ENCODE measurements around the gene CD69. TPM values are rescaled to one million over a fixed set of nuclear protein-coding genes. Genes with fewer than 3 reads are reported as not detected.
"Not testable (repeated sequence)": the region's sequence is repeated elsewhere in the genome, so short reads cannot be mapped to it uniquely, and the experiment has no call there.

Gene CD69
- total RNA-seq, 2 experiments from 2014 or later, result 196 to 197 TPM

- H3K4me1 Mint-ChIP-seq, result peaks cover 71% of the 10 kb centered on the region
- ChIA-PET POLR2A (interaction anchor here (0.6 to 7.1 kb wide), 33 partner anchors 10 to 292 kb away, joined by 3 to 243 read pairs (median 8); partner anchors contain the start of genes CD69, CLEC2B, CLEC2D and CLECL1), CTCF (interaction anchor here (1.0 to 11.7 kb wide), 17 partner anchors 10 to 401 kb away, joined by 3 to 232 read pairs (median 9); partner anchors contain the start of genes CD69, CLEC2B and CLEC2D)
- H3K27ac Mint-ChIP-seq, result peak overlapping the region; percentile 98
- H3K4me3 Mint-ChIP-seq, result peak overlapping the region; percentile 79
- no peaks in the 10 kb centered on the region for H3K27me3 Mint-ChIP-seq
- peak; percentile 89 for DNase-seq
- peaks cover 10% of the 10 kb centered on the region for H3K9me3 Mint-ChIP-seq
- peaks cover 23% of the 10 kb centered on the region for H3K36me3 Mint-ChIP-seq (ENCODE audit: low read depth)
These were observed 19.0 kb downstream of the CD69 start for GRCh38 chr12:9741726-9742125.

- H3K27me3 Mint-ChIP-seq, result no peaks in the 10 kb centered on the region
- peaks cover 13% of the 10 kb centered on the region for H3K9me3 Mint-ChIP-seq
- peak overlapping the region; percentile 74 for H3K27ac Mint-ChIP-seq
- H3K4me3 Mint-ChIP-seq, result peak overlapping the region; percentile 64
- no peak for DNase-seq
- peaks cover 27% of the 10 kb centered on the region for H3K36me3 Mint-ChIP-seq (ENCODE audit: low read depth)
- ChIA-PET POLR2A (interaction anchor here (0.7 to 7.1 kb wide), 9 partner anchors 9 to 90 kb away, joined by 3 to 243 read pairs (median 67); partner anchors contain the start of genes CD69, CLEC2D and CLECL1), CTCF (interaction anchor here (1.0 to 2.3 kb wide), 2 partner anchors 11 to 58 kb away, joined by 4 to 6 read pairs; no protein-coding TSS in a partner anchor)
- H3K4me1 Mint-ChIP-seq, result peaks cover 78% of the 10 kb centered on the region
These were observed 20.5 kb downstream of the CD69 start for GRCh38 chr12:9740106-9740750.

- not testable (repeated sequence) for H3K27me3 Mint-ChIP-seq, DNase-seq
- peaks cover 27% of the 10 kb centered on the region for H3K36me3 Mint-ChIP-seq (ENCODE audit: low read depth)
- peaks cover 13% of the 10 kb centered on the region for H3K9me3 Mint-ChIP-seq
- H3K4me3 Mint-ChIP-seq, result peak overlapping the region; percentile 64
- H3K27ac Mint-ChIP-seq, result peak overlapping the region; percentile 74
- peaks cover 71% of the 10 kb centered on the region for H3K4me1 Mint-ChIP-seq
- ChIA-PET POLR2A (interaction anchor here (0.7 to 7.1 kb wide), 10 partner anchors 8 to 90 kb away, joined by 3 to 243 read pairs (median 37); partner anchors contain the start of genes CD69, CLEC2D and CLECL1), CTCF (interaction anchor here (1.0 to 2.3 kb wide), 4 partner anchors 11 to 59 kb away, joined by 3 to 6 read pairs (median 4); no protein-coding TSS in a partner anchor)
These were observed 21.1 kb downstream of the CD69 start for GRCh38 chr12:9739404-9740105.

DNA sequence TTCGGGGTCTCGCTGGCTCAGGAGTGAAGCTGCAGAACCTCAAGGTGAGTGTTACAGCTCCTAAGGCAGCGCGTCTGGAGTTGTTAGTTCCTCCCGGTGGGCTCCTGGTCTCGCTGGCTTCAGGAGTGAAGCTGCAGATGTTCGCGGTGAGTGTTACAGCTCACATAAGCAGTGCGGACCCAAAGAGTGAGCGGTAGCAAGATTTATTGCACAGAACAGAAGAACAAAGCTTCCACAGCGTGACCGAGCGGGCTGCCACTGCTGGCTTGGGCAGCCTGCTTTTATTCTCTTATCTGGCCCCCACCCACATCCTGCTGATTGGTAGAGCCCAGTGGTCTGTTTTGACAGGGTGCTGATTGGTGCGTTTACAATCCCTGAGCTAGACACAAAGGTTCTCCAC lies 21.8 kb downstream of the CD69 start:
- ChIA-PET POLR2A (interaction anchor here (1.1 to 7.1 kb wide), 5 partner anchors 16 to 89 kb away, joined by 3 to 194 read pairs (median 7); partner anchors contain the start of genes CD69 and CLEC2D), CTCF (interaction anchor here (1.0 to 2.3 kb wide), 3 partner anchors 12 to 59 kb away, joined by 3 to 6 read pairs (median 3); no protein-coding TSS in a partner anchor)
- peaks cover 13% of the 10 kb centered on the region for H3K9me3 Mint-ChIP-seq
- H3K27ac Mint-ChIP-seq, result peak overlapping the region; percentile 84
- peaks cover 70% of the 10 kb centered on the region for H3K4me1 Mint-ChIP-seq
- not testable (repeated sequence) for DNase-seq, H3K27me3 Mint-ChIP-seq
- H3K4me3 Mint-ChIP-seq, result peak overlapping the region; percentile 56
- peaks cover 27% of the 10 kb centered on the region for H3K36me3 Mint-ChIP-seq (ENCODE audit: low read depth)

DNA sequence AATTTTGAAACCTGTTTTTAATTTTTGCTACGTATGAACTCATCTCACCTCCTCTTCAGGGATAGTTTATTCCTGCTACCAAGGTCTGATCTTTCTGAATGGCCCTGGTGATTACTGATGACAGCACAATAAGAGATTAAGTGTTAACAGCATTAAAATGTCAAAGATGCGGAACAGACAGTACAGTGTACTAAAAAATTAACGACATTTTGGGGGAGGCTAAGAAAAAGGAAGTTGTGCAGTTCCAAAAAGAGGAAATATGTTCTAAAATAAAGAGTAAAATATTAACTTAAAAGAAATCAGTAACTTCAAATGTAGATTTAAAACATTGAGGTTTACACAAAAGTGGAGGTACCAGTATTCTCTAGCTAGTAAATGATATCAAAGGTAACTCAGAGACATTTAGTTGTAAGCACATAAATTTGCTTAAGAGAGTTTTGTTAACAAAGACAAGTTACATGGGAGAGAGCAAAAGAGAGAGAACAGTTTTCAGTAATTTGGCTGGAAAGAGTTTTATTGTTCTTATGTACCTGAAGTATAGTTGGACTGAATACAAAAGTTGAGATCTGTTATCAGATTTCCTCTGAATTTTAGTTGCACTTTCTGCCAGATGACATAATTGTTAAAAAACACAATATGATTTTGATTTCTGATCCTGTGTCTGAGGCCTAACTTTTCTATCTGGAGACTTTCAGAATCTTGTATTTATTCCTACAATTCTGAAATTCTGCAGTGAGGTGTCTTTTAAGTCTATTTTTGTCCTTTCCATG lies 23.6 kb downstream of the CD69 start:
- no peak for DNase-seq
- Mint-ChIP-seq H3K4me1 (peaks cover 67% of the 10 kb centered on the region), H3K4me3 (peak overlapping the region; percentile 48), H3K27me3 (no peaks in the 10 kb centered on the region), H3K36me3 (ENCODE audit: low read depth) (peaks cover 36% of the 10 kb centered on the region), H3K9me3 (peaks cover 13% of the 10 kb centered on the region), H3K27ac (peak overlapping the region; percentile 84)
- ChIA-PET POLR2A (interaction anchor here (0.8 to 7.1 kb wide), 8 partner anchors 23 to 132 kb away, joined by 3 to 194 read pairs (median 4); partner anchors contain the start of genes CD69, CLEC2B and CLEC2D), CTCF (interaction anchor here (0.8 to 1.5 kb wide), 3 partner anchors 12 to 89 kb away, joined by 3 to 6 read pairs (median 3); no protein-coding TSS in a partner anchor)

GRCh38 chr12:9735601-9736000 lies 25.1 kb downstream of the CD69 start:
- Mint-ChIP-seq H3K36me3 (ENCODE audit: low read depth) (peaks cover 34% of the 10 kb centered on the region), H3K4me1 (peaks cover 69% of the 10 kb centered on the region), H3K9me3 (peaks cover 11% of the 10 kb centered on the region), H3K4me3 (no peak overlapping the region), H3K27me3 (no peaks in the 10 kb centered on the region), H3K27ac (no peak overlapping the region)
- CTCF ChIA-PET, result no interaction called here
- POLR2A ChIA-PET, result interaction anchor here (0.6 to 1.5 kb wide), 4 partner anchors 20 to 88 kb away, joined by 3 to 5 read pairs (median 4); partner anchors contain the start of gene CLEC2D
- DNase-seq, result no peak

GRCh38 chr12:9732921-9733461 lies 27.7 kb downstream of the CD69 start, which contains the start of gene CLECL1:
Gene CLECL1, minus strand, starts transcription at chr12:9733097.
- H3K4me1 Mint-ChIP-seq, result peaks cover 62% of the 10 kb centered on the region
- H3K9me3 Mint-ChIP-seq, result peaks cover 3% of the 10 kb centered on the region
- CTCF ChIA-PET, result interaction anchor here (2.4 kb wide), 1 partner anchor 10 kb away, joined by 13 read pairs; no protein-coding TSS in a partner anchor
- H3K27ac Mint-ChIP-seq, result peak within 1 kb of the TSS; percentile 94
- DNase-seq, result no peak
- peaks cover 27% of the 10 kb centered on the region for H3K36me3 Mint-ChIP-seq (ENCODE audit: low read depth)
- H3K4me3 Mint-ChIP-seq, result peak within 1 kb of the TSS; percentile 92
- peaks cover 2% of the 10 kb centered on the region for H3K27me3 Mint-ChIP-seq
- POLR2A ChIA-PET, result interaction anchor here (1.0 to 5.3 kb wide), 10 partner anchors 9 to 136 kb away, joined by 3 to 67 read pairs (median 14); partner anchors contain the start of genes CD69, CLEC2B and CLEC2D

- CTCF ChIA-PET, result interaction anchor here (1.0 to 2.4 kb wide), 2 partner anchors 11 to 81 kb away, joined by 3 to 13 read pairs; no protein-coding TSS in a partner anchor
- Mint-ChIP-seq H3K4me1 (peaks cover 53% of the 10 kb centered on the region), H3K27me3 (peaks cover 2% of the 10 kb centered on the region), H3K4me3 (peak overlapping the region; percentile 92), H3K36me3 (ENCODE audit: low read depth) (peaks cover 28% of the 10 kb centered on the region), H3K9me3 (peaks cover 3% of the 10 kb centered on the region), H3K27ac (peak overlapping the region; percentile 94)
- POLR2A ChIA-PET, result interaction anchor here (1.9 to 5.3 kb wide), 5 partner anchors 10 to 83 kb away, joined by 8 to 67 read pairs (median 54); partner anchors contain the start of gene CLEC2D
- no peak for DNase-seq
These were observed 28.9 kb downstream of the CD69 start for GRCh38 chr12:9731797-9732196.

- ChIA-PET CTCF (interaction anchor here (1.0 kb wide), 1 partner anchor 81 kb away, joined by 3 read pairs; no protein-coding TSS in a partner anchor), POLR2A (interaction anchor here (0.9 to 5.3 kb wide), 8 partner anchors 10 to 135 kb away, joined by 3 to 67 read pairs (median 22); partner anchors contain the start of genes CD69 and CLEC2D)
- Mint-ChIP-seq H3K9me3 (peaks cover 3% of the 10 kb centered on the region), H3K36me3 (ENCODE audit: low read depth) (peaks cover 25% of the 10 kb centered on the region), H3K4me3 (peak overlapping the region; percentile 92), H3K27me3 (peaks cover 2% of the 10 kb centered on the region), H3K4me1 (peaks cover 49% of the 10 kb centered on the region), H3K27ac (peak overlapping the region; percentile 94)
- DNase-seq, result no peak
These were observed 29.3 kb downstream of the CD69 start for GRCh38 chr12:9731393-9731792.

DNA sequence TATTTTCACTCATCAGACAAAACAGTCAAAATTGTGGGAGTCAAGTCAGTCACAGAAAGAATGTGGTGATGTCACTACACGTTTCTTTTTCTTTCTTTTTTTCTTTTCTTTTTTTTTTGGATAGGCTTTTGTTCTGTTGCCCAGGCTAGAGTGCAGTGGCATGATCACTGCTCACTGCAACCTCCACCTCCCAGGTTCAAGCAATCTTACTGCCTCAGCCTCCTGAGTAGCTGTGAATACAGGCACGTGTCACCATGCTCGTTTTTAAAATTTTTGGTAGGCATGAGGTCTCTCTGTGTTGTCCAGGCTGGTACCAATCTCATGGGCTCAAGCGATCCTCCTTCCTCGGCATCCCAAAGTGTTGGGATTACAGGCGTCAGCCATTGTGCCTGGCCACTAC lies 30.1 kb downstream of the CD69 start:
- Mint-ChIP-seq H3K36me3 (ENCODE audit: low read depth) (peaks cover 26% of the 10 kb centered on the region), H3K4me3 (peak overlapping the region; percentile 92), H3K9me3 (peaks cover under 1% of the 10 kb centered on the region), H3K4me1 (peaks cover 48% of the 10 kb centered on the region), H3K27me3 (peaks cover 3% of the 10 kb centered on the region), H3K27ac (peak overlapping the region; percentile 64)
- POLR2A ChIA-PET, result interaction anchor here (0.8 to 5.3 kb wide), 12 partner anchors 11 to 136 kb away, joined by 3 to 67 read pairs (median 6); partner anchors contain the start of genes CD69 and CLEC2D
- no peak for DNase-seq
- CTCF ChIA-PET, result interaction anchor here (1.1 to 2.0 kb wide), 3 partner anchors 12 to 96 kb away, joined by 3 to 9 read pairs (median 6); no protein-coding TSS in a partner anchor

DNA sequence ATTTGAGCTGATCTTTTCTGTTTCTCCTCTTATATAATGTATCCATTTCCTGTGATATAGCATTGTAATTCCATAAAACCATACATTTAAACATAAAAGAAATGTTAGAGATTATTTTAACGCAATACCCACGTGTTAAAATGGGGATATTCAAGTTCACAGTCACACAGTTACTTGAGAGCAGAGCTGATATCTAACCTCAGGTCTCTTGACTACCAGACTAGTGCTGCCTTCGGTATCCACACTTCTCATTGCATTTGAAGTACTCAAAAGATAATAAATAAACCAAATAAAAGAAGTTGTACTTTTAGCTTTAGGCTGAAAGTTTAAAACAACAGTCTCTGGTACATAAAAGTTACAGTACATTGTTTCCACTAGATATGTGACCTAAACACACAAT lies 30.7 kb downstream of the CD69 start:
- ChIA-PET POLR2A (interaction anchor here (0.6 to 5.3 kb wide), 16 partner anchors 12 to 84 kb away, joined by 3 to 67 read pairs (median 4); partner anchors contain the start of genes CD69 and CLEC2D), CTCF (interaction anchor here (0.9 to 2.0 kb wide), 4 partner anchors 13 to 95 kb away, joined by 3 to 9 read pairs (median 6); no protein-coding TSS in a partner anchor)
- H3K27ac Mint-ChIP-seq, result peak overlapping the region; percentile 42
- H3K4me3 Mint-ChIP-seq, result peak overlapping the region; percentile 36
- DNase-seq, result no peak
- H3K36me3 Mint-ChIP-seq (ENCODE audit: low read depth), result peaks cover 25% of the 10 kb centered on the region
- peaks cover 51% of the 10 kb centered on the region for H3K4me1 Mint-ChIP-seq
- H3K9me3 Mint-ChIP-seq, result no peaks in the 10 kb centered on the region
- peaks cover 4% of the 10 kb centered on the region for H3K27me3 Mint-ChIP-seq

Data from activated CD4-positive, alpha-beta memory T cell treated with anti-CD3 and anti-CD28 coated beads, Interleukin-2, amount 10 ng/mL, durations not matched to agents 7 days and 5 days (primary cell).